GM12878 (cell line): ENCODE measurements around the gene ELK4. TPM values are rescaled to one million over a fixed set of nuclear protein-coding genes. Genes with fewer than 3 reads are reported as not detected.

Experiments
- ATAC-seq: fragments of 200-7000 bp; cut with Tn5 transposase; 3 replicates; pipeline ENCODE4 v1.9.1; 2020; ENCODE audit warnings: mild to moderate bottlenecking, moderate library complexity
- BruUV-seq: library from RNA; stranded (reverse); fragments of 400-500 nt; replicated peaks from 2 replicates; lab custom pipeline; 2021; lab: Mats Ljungman, UMichigan
- CTCF ChIA-PET: fragments of 300-600 bp; sonication (Branson Sonifier 250); formaldehyde crosslinking; extraction: SDS; loops from one replicate; lab custom pipeline; 2021; ENCODE audit warnings: inconsistent platforms; lab: Yijun Ruan, JAX
- POLR2A ChIA-PET: fragments of 350-600 bp; formaldehyde crosslinking; extraction: SDS; loops from one replicate; lab custom pipeline; 2021; ENCODE audit warnings: inconsistent platforms; lab: Charles Lee
- RAD21 ChIA-PET: fragments of 300-600 bp; sonication (Branson Sonifier 250); formaldehyde crosslinking; loops from one replicate; lab custom pipeline; 2023; ENCODE audit warnings: antibody characterized with exemption; ENCODE audit not compliant: unreplicated experiment; lab: Charles Lee
- SMC1A ChIA-PET: fragments of 300-600 bp; sonication (Branson Sonifier 250); formaldehyde crosslinking; loops from one replicate; lab custom pipeline; 2023; ENCODE audit not compliant: unreplicated experiment, uncharacterized antibody; lab: Charles Lee
- DNase-seq: peaks from one replicate; pipeline ENCODE4 v3.0.0-alpha.2; 2011; ENCODE audit warnings: low read depth, low spot score
- FAIRE-seq: peaks from 3 replicates; lab custom pipeline; 2011; peaks lifted over from hg19 to GRCh38; lab: Jason Lieb, UNC
- H2AFZ ChIP-seq: 2 replicates; pipeline ENCODE4 v1.6.0; 2011; ENCODE audit warnings: low read depth, low read length, control low read depth; ENCODE audit not compliant: control insufficient read depth
- H3K27ac ChIP-seq: 2 replicates; pipeline ENCODE4 v1.5.1; 2011; ENCODE audit warnings: control low read depth; ENCODE audit not compliant: control insufficient read depth, insufficient read depth
- H3K27me3 ChIP-seq, 2 experiments: replicated peaks in 1 of 2; 2 replicates each; pipeline versions ENCODE4 v1.6.0 to v1.6.1; 2011; ENCODE audit warnings: low read length in 1 of 2; ENCODE audit not compliant: control insufficient read depth in 2 of 2, insufficient read depth in 2 of 2
- H3K36me3 ChIP-seq, 2 experiments: 2 replicates each; pipeline ENCODE4 v1.5.1; 2011; ENCODE audit warnings: low read length in 1 of 2; ENCODE audit not compliant: control insufficient read depth in 2 of 2, insufficient read depth in 2 of 2
- H3K4me1 ChIP-seq: 2 replicates; pipeline ENCODE4 v1.6.1; 2011; ENCODE audit warnings: mild to moderate bottlenecking, low read length, moderate library complexity, mixed read lengths; ENCODE audit not compliant: control insufficient read depth, insufficient read depth
- H3K4me2 ChIP-seq: 2 replicates; pipeline ENCODE4 v1.6.0; 2011; ENCODE audit warnings: control low read depth; ENCODE audit not compliant: control insufficient read depth, insufficient read depth
- H3K4me3 ChIP-seq: fragments of 200-600 bp; sonication (generic); 2 replicates; pipeline ENCODE4 v1.5.1; 2016
- H3K79me2 ChIP-seq: 2 replicates; pipeline ENCODE4 v1.6.0; 2011; ENCODE audit warnings: low read length; ENCODE audit not compliant: control insufficient read depth, insufficient read depth
- H3K9ac ChIP-seq: 2 replicates; pipeline ENCODE4 v1.8.0; 2011; ENCODE audit warnings: low read length, control low read depth, mixed read lengths; ENCODE audit not compliant: control insufficient read depth, insufficient read depth
- H3K9me3 ChIP-seq: replicated peaks from 3 replicates; pipeline ENCODE4 v1.5.1; 2011; ENCODE audit warnings: mild to moderate bottlenecking, low read length; ENCODE audit not compliant: control insufficient read depth, insufficient read depth
- H4K20me1 ChIP-seq: 2 replicates; pipeline ENCODE4 v1.6.0; 2011; ENCODE audit not compliant: control insufficient read depth, insufficient read depth
- BCLAF1 ChIP-seq: fragments of 450-650 bp; IDR thresholded peaks from 2 replicates; pipeline ENCODE4 v1.6.1; 2017; ENCODE audit warnings: antibody characterized with exemption, mild to moderate bottlenecking, moderate library complexity
- BMI1 ChIP-seq: fragments of 450-650 bp; IDR thresholded peaks from 2 replicates; pipeline ENCODE4 v1.6.1; 2016; ENCODE audit warnings: mild to moderate bottlenecking, moderate library complexity, borderline replicate concordance
- E2F8 ChIP-seq: fragments of 450-650 bp; IDR thresholded peaks from 2 replicates; pipeline ENCODE4 v1.6.1; 2018; ENCODE audit warnings: mild to moderate bottlenecking, low read depth, moderate library complexity; ENCODE audit not compliant: partially characterized antibody
- FOXM1 ChIP-seq: IDR thresholded peaks from 2 replicates; pipeline ENCODE4 v1.6.1; 2012; ENCODE audit warnings: low read depth, mild to moderate bottlenecking, inconsistent platforms, low read length, moderate library complexity
- HCFC1 ChIP-seq: fragments of 150-350 bp; IDR thresholded peaks from 2 replicates; pipeline ENCODE4 v1.6.1; 2014; ENCODE audit warnings: low read length
- HDGF ChIP-seq: fragments of 450-650 bp; IDR thresholded peaks from 2 replicates; pipeline ENCODE4 v1.6.1; 2016; ENCODE audit warnings: antibody characterized with exemption
- POLR2AphosphoS2 ChIP-seq: IDR thresholded peaks from 2 replicates; pipeline ENCODE4 v1.6.1; 2011; ENCODE audit warnings: low read depth, mild to moderate bottlenecking, low read length, improper control_type of control experiment, moderate library complexity
- SREBF2 ChIP-seq: IDR thresholded peaks from 2 replicates; pipeline ENCODE4 v1.6.1; 2012; ENCODE audit warnings: mild to moderate bottlenecking, low read length
- TCF12 ChIP-seq: IDR thresholded peaks from 2 replicates; pipeline ENCODE4 v1.6.1; 2011; ENCODE audit warnings: low read depth, mild to moderate bottlenecking, low read length
- WGBS: methylation state at CpG from one replicate; pipeline ENCODE4 v1.1.6; 2016; ENCODE audit warnings: low lambda C conversion rate; ENCODE audit not compliant: insufficient replicate concordance, insufficient coverage; ENCODE audit errors: missing lambda C conversion rate; 5-methylcytosine and 5-hydroxymethylcytosine counted together
- in situ Hi-C: fragments of 300-500 bp; cut with MboI; formaldehyde crosslinking; loops from 9 replicates; pipeline ENCODE4 v1.14.3; 2018; ENCODE audit warnings: mixed read lengths
- intact Hi-C: fragments of 100-400 bp; cut with micrococcal nuclease; formaldehyde crosslinking; loops from one replicate; pipeline ENCODE4 v1.14.2; 2022; ENCODE audit not compliant: unreplicated experiment
- polyA plus RNA-seq, 11 experiments: library from polyadenylated mRNA; depleted of rRNA in 4 of 11; unstranded in 6 of 11; stranded (reverse) in 5 of 11; fragments of >200 nt; fragmentation: Nextera tagmentation in 4 of 11; fragmentation: Illumina TruSeq in 1 of 11; extraction: Ambion mirVana in 4 of 11; extraction: Trizol in 1 of 11; gene quantifications; 1 replicate in 1 of 11; 2 replicates in 10 of 11; pipeline versions ENCODE4 v1.2.1 to v1.2.3, GENCODE V29; 2011 to 2016; ENCODE audit warnings: inconsistent platforms in 2 of 11, missing spikeins in 2 of 11, low read depth in 1 of 11
- total RNA-seq, 4 experiments: library from RNA; depleted of rRNA in 3 of 4; stranded (reverse); fragments of >200 nt in 3 of 4; fragmentation: Illumina TruSeq in 1 of 4; extraction: Trizol in 1 of 4; gene quantifications; 2 replicates each; pipeline versions ENCODE4 v1.2.1 to v1.2.3, GENCODE V29; 2013 to 2021

The ELK4 gene
- total and polyA plus RNA-seq, 10 of the 15 experiments (the other 5 are each of a cell fraction or from before 2014, with no cell fraction given): 5.2 to 71.5 (median 18.5) TPM

- no TSS peak for BruUV-seq
- ATAC-seq (no peak), FAIRE-seq (no peak)
These were observed 8.2 kb downstream of the ELK4 start for GRCh38 chr1:205623646-205624045.

More at GRCh38 chr1:205623646-205624045, 8.2 kb downstream of the ELK4 start:
- POLR2A ChIA-PET: interaction anchor here (0.6 to 1.5 kb wide), 3 partner anchors 9 to 407 kb away, joined by 3 read pairs; no protein-coding TSS in a partner anchor
- H2AFZ ChIP-seq: no peak overlapping the region
- no peaks in the 10 kb centered on the region for H3K27me3 ChIP-seq
- H3K9me3 ChIP-seq: no peaks in the 10 kb centered on the region
- H4K20me1 ChIP-seq: no peaks in the 10 kb centered on the region
- in situ Hi-C loops (no loop called here), intact Hi-C loops (no loop called here)
- H3K9ac ChIP-seq: no peak overlapping the region
- 100% methylated on average over 4 of the region's 4 CpGs for WGBS
- H3K79me2 ChIP-seq: peaks cover 47% of the 10 kb centered on the region
- RAD21 ChIA-PET: interaction anchor here (1.0 kb wide), 1 partner anchor 10 kb away, joined by 3 read pairs; no protein-coding TSS in a partner anchor
- CTCF ChIA-PET: interaction anchor here (0.5 to 2.3 kb wide), 6 partner anchors 15 to 251 kb away, joined by 3 to 5 read pairs (median 4); no protein-coding TSS in a partner anchor
- SMC1A ChIA-PET: interaction anchor here (0.6 to 1.7 kb wide), 5 partner anchors 8 to 34 kb away, joined by 3 to 9 read pairs (median 5); partner anchors contain the start of gene ELK4
- H3K4me1 ChIP-seq: peaks cover 12% of the 10 kb centered on the region
- TF ChIP-seq HCFC1 (no peak), TCF12 (no peak), BMI1 (no peak), HDGF (no peak), POLR2AphosphoS2 (no peak), SREBF2 (no peak), BCLAF1 (no peak), FOXM1 (no peak), E2F8 (no peak)
- no peak overlapping the region for H3K4me3 ChIP-seq
- H3K4me2 ChIP-seq: no peak overlapping the region
- no peak for DNase-seq
- peaks cover 9 to 19% of the 10 kb centered on the region in 2 experiments for H3K36me3 ChIP-seq
- H3K27ac ChIP-seq: no peak overlapping the region
